GM21529 (cell line): Measurements from ENCODE around the gene MAP4K5.
"Not testable (repeated sequence)": the region's sequence is repeated elsewhere in the genome, so short reads cannot be mapped to it uniquely, and the experiment has no call there.

Source experiments
- ATAC-seq: cut with Tn5 transposase; IDR thresholded peaks from one replicate; pipeline ENCODE4 v1.9.1; 2021; ENCODE audit not compliant: unreplicated experiment

Gene MAP4K5

GRCh38 chr14:50532502-50533240 lies at the start of gene MAP4K5:
MAP4K5 (minus strand) TSS chr14:50532569; CDS start chr14:50532049, 520 bp downstream.
- ATAC-seq = peak; percentile 94

GRCh38 chr14:50578433-50578832 lies 46.1 kb upstream of the MAP4K5 start:
- ATAC-seq = no peak

- no peak for ATAC-seq
Measured at GRCh38 chr14:50577982-50578381, 45.6 kb upstream of the MAP4K5 start.

GRCh38 chr14:50575769-50576168 lies 43.4 kb upstream of the MAP4K5 start:
- ATAC-seq = no peak

GRCh38 chr14:50573862-50574261 lies 41.5 kb upstream of the MAP4K5 start:
- ATAC-seq = no peak

GRCh38 chr14:50569714-50570274 lies 37.4 kb upstream of the MAP4K5 start:
- no peak for ATAC-seq

GRCh38 chr14:50562841-50563240 lies 30.5 kb upstream of the MAP4K5 start:
- no peak for ATAC-seq

- peak; percentile 12 for ATAC-seq
Measured at GRCh38 chr14:50560931-50561285, 28.5 kb upstream of the MAP4K5 start.

GRCh38 chr14:50559990-50560930 lies 27.9 kb upstream of the MAP4K5 start, which contains the start of gene ATL1:
ATL1 (plus strand) TSS chr14:50560145; CDS start chr14:50560266, 121 bp downstream.
- ATAC-seq = peak; percentile 61

GRCh38 chr14:50552796-50553195 lies 20.4 kb upstream of the MAP4K5 start:
- not testable (repeated sequence) for ATAC-seq

- ATAC-seq = no peak
Measured at GRCh38 chr14:50551877-50552276, 19.5 kb upstream of the MAP4K5 start.

- ATAC-seq = no peak
Measured at GRCh38 chr14:50550294-50550693, 17.9 kb upstream of the MAP4K5 start.

GRCh38 chr14:50545618-50546017 lies 13.2 kb upstream of the MAP4K5 start:
- ATAC-seq = no peak

GRCh38 chr14:50544911-50545310 lies 12.5 kb upstream of the MAP4K5 start:
- no peak for ATAC-seq

GRCh38 chr14:50542941-50543418 lies 10.6 kb upstream of the MAP4K5 start:
- ATAC-seq = peak; percentile 72

- no peak for ATAC-seq
Measured at GRCh38 chr14:50541159-50541567, 8.8 kb upstream of the MAP4K5 start.

GRCh38 chr14:50539051-50539450 lies 6.7 kb upstream of the MAP4K5 start:
- no peak for ATAC-seq

GRCh38 chr14:50538034-50538433 lies 5.7 kb upstream of the MAP4K5 start:
- ATAC-seq = not testable (repeated sequence)

GRCh38 chr14:50534997-50535396 lies 2.6 kb upstream of the MAP4K5 start:
- no peak for ATAC-seq

GRCh38 chr14:50534416-50534815 lies 2.0 kb upstream of the MAP4K5 start:
- ATAC-seq = no peak

- no peak for ATAC-seq
Measured at GRCh38 chr14:50533806-50534205, 1.4 kb upstream of the MAP4K5 start.
